Endothelial cell of umbilical vein (primary cell): ENCODE data around the gene CEP83. TPM values are rescaled to one million over a fixed set of nuclear protein-coding genes. Genes with fewer than 3 reads are reported as not detected.

Experiments used
- BruUV-seq: library from RNA; stranded (reverse); fragments of 400-500 nt; replicated peaks from 2 replicates; lab custom pipeline; 2021; lab: Mats Ljungman, UMichigan
- CTCF ChIA-PET: fragments of 300-600, 350-600 bp; sonication (Branson Sonifier 250); formaldehyde crosslinking; loops from one replicate; lab custom pipeline; 2021; ENCODE audit warnings: antibody characterized with exemption, inconsistent platforms; lab: Charles Lee
- POLR2A ChIA-PET: fragments of 300-600, 350-600 bp; sonication (Branson Sonifier 250); formaldehyde crosslinking; loops from one replicate; lab custom pipeline; 2021; ENCODE audit warnings: antibody characterized with exemption, inconsistent platforms; lab: Charles Lee
- DNase-seq: peaks from one replicate; pipeline ENCODE4 v3.0.0-alpha.2; 2011; ENCODE audit warnings: low read depth, low spot score
- FAIRE-seq: peaks from 2 replicates; lab custom pipeline; 2011; peaks lifted over from hg19 to GRCh38; lab: Jason Lieb, UNC
- H2AFZ ChIP-seq: 2 replicates; pipeline ENCODE4 v1.6.0; 2012; ENCODE audit warnings: low read depth, low read length, control low read depth, inconsistent platforms
- H3K27ac ChIP-seq: 2 replicates; pipeline ENCODE4 v1.5.1; 2011; ENCODE audit warnings: low read depth, mild to moderate bottlenecking, control low read depth, low read length, moderate library complexity; ENCODE audit not compliant: insufficient read depth
- H3K27me3 ChIP-seq, 2 experiments: 2 replicates each; pipeline versions ENCODE4 v1.6.0 to v1.6.1; 2011; ENCODE audit warnings: low read length in 2 of 2, mixed read lengths in 1 of 2; ENCODE audit not compliant: control insufficient read depth in 2 of 2, insufficient read depth in 2 of 2
- H3K36me3 ChIP-seq, 2 experiments: 2 replicates in 1 of 2; 3 replicates in 1 of 2; pipeline ENCODE4 v1.5.1; 2011; ENCODE audit warnings: low read length in 2 of 2, mild to moderate bottlenecking in 1 of 2, moderate library complexity in 1 of 2; ENCODE audit not compliant: control insufficient read depth in 2 of 2, insufficient read depth in 2 of 2; ENCODE audit errors: extremely low read depth in 1 of 2
- H3K4me1 ChIP-seq: 3 replicates; pipeline ENCODE4 v1.5.1; 2011; ENCODE audit warnings: mild to moderate bottlenecking, low read length; ENCODE audit not compliant: control insufficient read depth, insufficient read depth; ENCODE audit errors: extremely low read depth
- H3K4me2 ChIP-seq: 2 replicates; pipeline ENCODE4 v1.6.1; 2011; ENCODE audit warnings: low read length, control low read depth, mixed read lengths; ENCODE audit not compliant: insufficient read depth
- H3K4me3 ChIP-seq, 3 experiments: fragments of 200-600 bp in 1 of 3; sonication (generic), shearing (Covaris generic) in 1 of 3; replicated peaks in 1 of 3; 2 replicates each; pipeline ENCODE4 v1.5.1; 2011 to 2016; ENCODE audit warnings: control low read depth in 3 of 3, low read length in 3 of 3, mild to moderate bottlenecking in 2 of 3, inconsistent platforms in 1 of 3, low read depth in 1 of 3, moderate library complexity in 1 of 3; ENCODE audit not compliant: insufficient read depth in 1 of 3
- H3K79me2 ChIP-seq: 2 replicates; pipeline ENCODE4 v1.6.0; 2012; ENCODE audit warnings: low read length, inconsistent platforms; ENCODE audit not compliant: control insufficient read depth, insufficient read depth
- H3K9ac ChIP-seq: replicated peaks from 2 replicates; pipeline ENCODE3; 2011; ENCODE audit warnings: low read length, control low read depth; ENCODE audit not compliant: insufficient read depth; ENCODE audit errors: extremely low read depth
- H3K9me1 ChIP-seq: replicated peaks from 3 replicates; pipeline ENCODE4 v1.6.0; 2011; ENCODE audit warnings: mild to moderate bottlenecking, low read length; ENCODE audit not compliant: control insufficient read depth, insufficient read depth; ENCODE audit errors: extremely low read depth
- H3K9me3 ChIP-seq: replicated peaks from 2 replicates; pipeline ENCODE4 v1.5.1; 2012; ENCODE audit warnings: low read length, inconsistent platforms; ENCODE audit not compliant: control insufficient read depth, insufficient read depth
- H4K20me1 ChIP-seq: replicated peaks from 2 replicates; pipeline ENCODE3; 2011; ENCODE audit warnings: mild to moderate bottlenecking, low read length; ENCODE audit not compliant: control insufficient read depth, insufficient read depth; ENCODE audit errors: extremely low read depth
- EZH2 ChIP-seq: IDR thresholded peaks from 2 replicates; pipeline ENCODE4 v1.6.1; 2012; ENCODE audit warnings: borderline replicate concordance, low read depth, mild to moderate bottlenecking, moderate library complexity, low read length, inconsistent platforms; ENCODE audit not compliant: severe bottlenecking
- FOS ChIP-seq: IDR thresholded peaks from 2 replicates; pipeline ENCODE4 v1.6.1; 2011; ENCODE audit warnings: mild to moderate bottlenecking, low read length, moderate library complexity, borderline replicate concordance; ENCODE audit not compliant: insufficient read depth
- GATA2 ChIP-seq: IDR thresholded peaks from 2 replicates; pipeline ENCODE4 v1.7.0; 2011; ENCODE audit warnings: low read depth, mild to moderate bottlenecking, moderate library complexity, mixed read lengths, low read length; ENCODE audit not compliant: insufficient read length, insufficient read depth
- JUN ChIP-seq: IDR thresholded peaks from 2 replicates; pipeline ENCODE4 v1.6.1; 2011; ENCODE audit warnings: borderline replicate concordance, low read depth; ENCODE audit not compliant: insufficient read length, insufficient read depth
- MYC ChIP-seq: IDR thresholded peaks from one replicate; pipeline ENCODE4 v1.6.1; 2011; ENCODE audit warnings: mild to moderate bottlenecking, low read depth, low read length
- POLR2A ChIP-seq: IDR thresholded peaks from 2 replicates; pipeline ENCODE4 v1.6.1; 2012; ENCODE audit warnings: low read depth, mild to moderate bottlenecking, control low read depth, low read length
- POLR2AphosphoS5 ChIP-seq: IDR thresholded peaks from 2 replicates; pipeline ENCODE4 v1.6.1; 2012; ENCODE audit warnings: low read depth, mild to moderate bottlenecking, control low read depth, low read length, moderate library complexity; ENCODE audit not compliant: insufficient read depth
- dilution Hi-C: fragments of 300-500 bp; cut with MboI; formaldehyde crosslinking; loops from one replicate; pipeline ENCODE4 v1.15.0; 2019; ENCODE audit warnings: low sequenced_read_pairs; ENCODE audit not compliant: extremely low pct_ligation_motif_present
- intact Hi-C: fragments of 100-400 bp; cut with micrococcal nuclease; formaldehyde crosslinking; loops from one replicate; pipeline ENCODE4 v1.10.0; 2022
- polyA plus RNA-seq, 4 experiments: library from polyadenylated mRNA; depleted of rRNA in 3 of 4; stranded (reverse) in 3 of 4; unstranded in 1 of 4; fragments of >200 nt; gene quantifications; 2 replicates each; pipeline versions ENCODE4 v1.2.1 to v1.2.3, GENCODE V29; 2011 to 2012; ENCODE audit warnings: missing spikeins in 1 of 4
- total RNA-seq: library from RNA; stranded (reverse); gene quantifications from 2 replicates; pipeline ENCODE4 v1.2.3, GENCODE V29; 2021
- TF ChIP-seq, protein P1 (sequence below): IDR thresholded peaks from 2 replicates; pipeline ENCODE4 v1.6.1; 2011; ENCODE audit not compliant: insufficient read depth, insufficient read length
- TF ChIP-seq, protein P2 (sequence below), 2 donors: IDR thresholded peaks; 1 replicate in 1 of 2; 2 replicates in 1 of 2; pipeline ENCODE4 v1.5.1; 2011; ENCODE audit warnings: low read length in 2 of 2, mild to moderate bottlenecking in 2 of 2, moderate library complexity in 2 of 2, control low read depth in 1 of 2, inconsistent platforms in 1 of 2, low read depth in 1 of 2; ENCODE audit not compliant: insufficient read depth in 1 of 2; ENCODE audit errors: extremely low read depth in 1 of 2

The CEP83 gene
- total and polyA plus RNA-seq, 2 donors (not counting 3 experiments of a cell fraction or from before 2014, with no cell fraction given) = 2.9 to 15.3 TPM

- no peak overlapping the region for H3K4me2 ChIP-seq
- no peaks in the 10 kb centered on the region for H3K27me3 ChIP-seq
- no TSS peak for BruUV-seq
- H3K9me3 ChIP-seq = no peaks in the 10 kb centered on the region
- no peak for FAIRE-seq
- dilution Hi-C loops (no loop called here), intact Hi-C loops (no loop called here)
- no peaks in the 10 kb centered on the region for H4K20me1 ChIP-seq
- no peaks in the 10 kb centered on the region for H3K79me2 ChIP-seq
- no peak for DNase-seq
- no peak overlapping the region for H2AFZ ChIP-seq
- TF ChIP-seq POLR2AphosphoS5 = no peak
- no peak for TF ChIP-seq EZH2
- no peak for TF ChIP-seq JUN
- TF ChIP-seq, protein P1, sequence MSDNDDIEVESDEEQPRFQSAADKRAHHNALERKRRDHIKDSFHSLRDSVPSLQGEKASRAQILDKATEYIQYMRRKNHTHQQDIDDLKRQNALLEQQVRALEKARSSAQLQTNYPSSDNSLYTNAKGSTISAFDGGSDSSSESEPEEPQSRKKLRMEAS = no peak
- TF ChIP-seq, protein P2, sequence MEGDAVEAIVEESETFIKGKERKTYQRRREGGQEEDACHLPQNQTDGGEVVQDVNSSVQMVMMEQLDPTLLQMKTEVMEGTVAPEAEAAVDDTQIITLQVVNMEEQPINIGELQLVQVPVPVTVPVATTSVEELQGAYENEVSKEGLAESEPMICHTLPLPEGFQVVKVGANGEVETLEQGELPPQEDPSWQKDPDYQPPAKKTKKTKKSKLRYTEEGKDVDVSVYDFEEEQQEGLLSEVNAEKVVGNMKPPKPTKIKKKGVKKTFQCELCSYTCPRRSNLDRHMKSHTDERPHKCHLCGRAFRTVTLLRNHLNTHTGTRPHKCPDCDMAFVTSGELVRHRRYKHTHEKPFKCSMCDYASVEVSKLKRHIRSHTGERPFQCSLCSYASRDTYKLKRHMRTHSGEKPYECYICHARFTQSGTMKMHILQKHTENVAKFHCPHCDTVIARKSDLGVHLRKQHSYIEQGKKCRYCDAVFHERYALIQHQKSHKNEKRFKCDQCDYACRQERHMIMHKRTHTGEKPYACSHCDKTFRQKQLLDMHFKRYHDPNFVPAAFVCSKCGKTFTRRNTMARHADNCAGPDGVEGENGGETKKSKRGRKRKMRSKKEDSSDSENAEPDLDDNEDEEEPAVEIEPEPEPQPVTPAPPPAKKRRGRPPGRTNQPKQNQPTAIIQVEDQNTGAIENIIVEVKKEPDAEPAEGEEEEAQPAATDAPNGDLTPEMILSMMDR (IDR thresholded peaks at IDR 0.05; ENCODE audit: extremely low read depth in 1 of 2, insufficient read depth in 1 of 2, low read depth in 1 of 2, low read length in 2 of 2) = no peak
- no peak for TF ChIP-seq MYC
- TF ChIP-seq POLR2A = no peak
- TF ChIP-seq FOS = no peak
- TF ChIP-seq GATA2 = no peak
- ChIA-PET POLR2A (no interaction called here), CTCF (no interaction called here)
- H3K27ac ChIP-seq = no peak overlapping the region
- H3K36me3 ChIP-seq = no peaks in the 10 kb centered on the region
- H3K4me1 ChIP-seq = no peaks in the 10 kb centered on the region
- no peaks in the 10 kb centered on the region for H3K9me1 ChIP-seq
- H3K4me3 ChIP-seq = no peak overlapping the region
- no peak overlapping the region for H3K9ac ChIP-seq
Measured at GRCh38 chr12:94421868-94422740, 37.6 kb downstream of the CEP83 start.
